GM21737 (cell line): ENCODE results near the gene CDH23.

ENCODE experiments used
- ATAC-seq: cut with Tn5 transposase; IDR thresholded peaks from one replicate; pipeline ENCODE4 v1.9.1; 2021; ENCODE audit warnings: mild to moderate bottlenecking, moderate library complexity; ENCODE audit not compliant: unreplicated experiment

CDH23 gene

DNA sequence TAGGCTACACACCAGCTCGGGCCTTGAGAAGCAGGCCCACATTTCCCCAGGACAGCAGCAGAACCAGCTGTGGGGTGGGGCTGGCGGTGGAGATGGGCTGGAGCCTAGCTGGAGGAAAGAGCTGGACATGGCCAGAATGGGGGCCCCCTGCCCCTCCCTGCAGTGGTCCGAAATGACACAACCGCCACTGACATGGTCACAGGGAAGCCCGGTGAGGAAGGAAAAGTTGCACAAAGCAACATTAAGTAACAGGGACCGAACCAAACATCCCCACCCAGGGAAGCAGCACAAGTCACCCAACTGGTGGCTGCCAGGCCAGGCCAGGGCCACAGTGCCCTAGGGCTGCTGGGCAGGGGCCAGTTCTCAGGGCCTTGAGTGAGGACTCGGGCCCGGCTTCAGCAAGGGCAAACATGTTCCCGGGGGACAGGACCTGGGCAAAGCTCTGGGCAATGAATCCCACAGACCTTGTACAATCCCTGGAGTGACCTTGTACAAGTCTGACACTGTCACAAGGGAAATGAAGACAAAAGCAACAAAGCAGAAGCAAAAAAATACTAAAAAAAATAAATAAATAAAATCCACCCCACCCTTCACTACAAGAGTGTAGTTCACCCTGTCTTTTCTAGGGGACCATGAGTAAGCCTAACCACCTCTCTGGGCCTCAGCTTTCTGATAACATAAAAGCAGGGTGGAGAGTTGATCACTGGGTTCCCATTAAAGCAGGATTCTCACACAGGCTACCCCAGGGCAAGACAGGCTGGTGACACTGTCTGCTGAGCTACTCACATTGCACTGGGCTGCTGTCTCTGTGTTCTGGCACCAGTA lies 421.3 kb downstream of the CDH23 start:
- no peak for ATAC-seq

GRCh38 chr10:71818674-71819260 lies 422.0 kb downstream of the CDH23 start:
- ATAC-seq, result no peak

- no peak for ATAC-seq
Measured at GRCh38 chr10:71819441-71819861, 422.7 kb downstream of the CDH23 start.

- no peak for ATAC-seq
Measured at GRCh38 chr10:71819985-71820384, 423.3 kb downstream of the CDH23 start.

GRCh38 chr10:71820966-71821365 lies 424.2 kb downstream of the CDH23 start:
- no peak for ATAC-seq

DNA sequence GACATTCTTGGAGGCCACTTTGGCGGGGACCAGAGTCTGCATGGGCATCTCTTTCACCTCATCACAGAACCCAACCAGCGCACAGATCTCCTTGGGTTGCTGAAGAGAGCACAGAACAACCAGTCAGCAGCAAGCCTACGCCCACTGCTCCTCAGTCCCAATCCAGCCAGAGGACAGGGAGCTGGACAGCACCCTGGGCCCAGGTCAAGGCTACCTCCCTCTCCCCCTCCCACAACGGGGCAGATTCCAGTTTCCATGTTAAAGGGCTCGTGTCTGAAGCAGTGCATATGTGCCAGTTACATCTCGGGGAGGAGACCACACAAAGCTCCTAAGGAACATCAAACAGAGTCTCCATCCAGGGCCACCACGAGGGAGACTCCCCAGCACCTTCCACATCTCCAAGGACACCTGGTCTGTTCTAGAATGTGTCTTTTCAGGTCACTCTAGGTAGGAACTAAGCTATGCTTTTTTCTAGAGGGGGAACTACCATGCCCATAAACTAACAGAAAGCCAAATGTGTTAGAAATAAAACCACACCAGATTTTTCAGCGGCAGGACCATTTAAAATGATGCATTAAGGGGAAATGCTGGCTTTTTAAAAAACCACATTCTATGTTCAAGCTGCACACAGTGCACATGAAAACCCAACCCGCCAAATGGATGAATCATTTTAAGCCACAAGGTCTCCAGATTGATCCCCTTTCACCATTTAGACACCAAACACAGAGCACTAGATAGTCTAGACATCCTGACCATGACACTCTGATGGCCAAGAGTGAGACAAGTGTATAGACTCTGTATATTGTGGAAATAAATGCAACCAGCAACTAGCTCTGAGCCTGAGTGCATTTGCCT lies 425.4 kb downstream of the CDH23 start:
- ATAC-seq, result no peak

- ATAC-seq, result no peak
Measured at GRCh38 chr10:71823356-71823755, 426.6 kb downstream of the CDH23 start.

DNA sequence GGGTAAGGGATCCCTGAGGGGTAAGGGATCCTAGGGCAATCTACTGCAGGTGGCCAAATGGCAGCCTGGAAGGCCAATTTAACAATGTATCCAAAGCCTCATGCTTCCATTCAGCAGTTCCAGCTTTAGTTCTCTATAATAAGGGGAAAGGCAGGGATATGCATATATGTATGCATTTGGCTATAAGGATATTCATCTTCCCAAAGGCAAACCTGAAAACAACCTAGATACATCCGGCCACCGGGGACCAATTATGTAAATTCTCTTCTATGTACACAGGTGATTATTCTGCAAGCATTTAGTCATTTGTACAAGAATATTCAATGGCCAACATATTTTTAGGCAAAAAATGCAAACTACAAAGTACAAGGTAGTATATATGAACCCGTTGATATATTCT lies 427.6 kb downstream of the CDH23 start:
- no peak for ATAC-seq

DNA sequence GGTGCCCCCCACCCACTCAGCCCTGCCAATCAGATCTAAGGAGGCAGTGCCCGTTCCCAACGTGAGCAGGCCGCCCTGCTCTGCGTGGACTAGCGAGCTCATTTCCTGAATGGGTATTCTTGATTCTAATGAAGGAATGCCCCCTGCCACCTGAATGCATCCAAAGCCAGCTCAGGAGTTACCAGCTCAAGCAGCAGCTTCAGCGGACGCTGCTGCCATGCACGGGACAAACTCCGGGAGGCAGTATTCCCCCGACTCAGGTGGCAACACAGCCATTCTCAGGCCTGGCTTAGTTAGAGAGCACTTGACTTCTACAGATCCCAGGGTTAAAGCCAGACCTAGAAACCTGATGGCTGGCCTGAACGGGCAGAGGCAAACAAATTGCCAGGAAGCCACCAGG lies 428.5 kb downstream of the CDH23 start:
- no peak for ATAC-seq

DNA sequence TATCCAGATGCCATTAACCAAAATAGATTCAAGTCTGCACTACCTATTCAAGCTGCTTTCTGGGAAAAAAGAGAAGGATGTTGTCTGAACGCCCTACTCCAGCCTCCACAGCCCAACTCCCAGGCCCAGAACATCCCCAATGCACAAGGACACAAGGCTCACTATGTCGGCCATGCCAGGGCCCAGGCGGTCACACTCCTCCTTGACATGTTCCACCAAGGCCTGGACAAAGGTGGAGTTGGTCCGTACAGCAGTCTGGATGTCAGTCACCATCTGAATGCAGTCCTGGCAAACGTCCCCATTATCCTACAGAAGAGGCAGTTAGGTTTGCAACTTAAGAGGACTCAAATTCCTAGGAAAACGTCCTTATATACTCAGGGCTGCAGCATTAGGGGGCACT lies 431.1 kb downstream of the CDH23 start:
- ATAC-seq, result no peak

DNA sequence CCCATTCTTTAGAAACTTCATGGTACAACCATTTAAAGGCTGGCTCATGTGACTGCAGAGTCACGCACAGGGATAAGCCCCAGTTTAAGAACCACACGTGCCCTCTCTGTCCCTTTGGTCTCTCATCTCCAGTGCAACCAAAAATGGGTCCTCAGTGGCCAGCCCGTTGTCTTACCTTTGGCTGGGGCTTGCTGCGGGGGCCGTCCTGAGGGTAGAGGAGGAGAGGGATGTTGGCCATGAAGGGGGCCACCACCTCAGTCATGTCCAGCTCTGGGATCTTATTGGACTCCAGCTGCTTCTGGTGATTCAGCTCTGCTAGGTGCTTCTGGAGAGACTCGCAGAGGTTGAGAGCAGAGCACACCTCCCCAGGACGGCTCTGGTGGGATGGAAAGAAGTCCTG lies 432.0 kb downstream of the CDH23 start:
- ATAC-seq, result no peak

GRCh38 chr10:71829171-71829570 lies 432.5 kb downstream of the CDH23 start:
- ATAC-seq, result no peak

DNA sequence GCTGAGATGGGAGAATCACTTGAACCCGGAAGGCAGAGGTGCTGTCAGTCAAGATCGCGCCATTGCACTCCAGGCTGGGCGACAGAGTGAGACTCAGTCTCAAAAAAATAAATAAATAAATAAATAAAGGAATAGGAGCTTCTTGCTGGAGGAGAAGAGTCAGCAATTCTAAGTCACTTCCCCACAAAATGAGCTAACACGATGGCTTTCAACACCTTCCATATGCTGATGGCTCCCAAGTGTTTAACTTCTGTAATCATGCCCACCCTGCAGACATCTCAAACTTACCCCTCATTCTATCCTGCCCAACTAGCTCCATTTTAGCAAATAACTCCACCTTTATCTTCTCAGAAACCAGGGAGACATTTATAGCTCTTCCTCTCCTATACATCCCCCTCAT lies 433.2 kb downstream of the CDH23 start:
- no peak for ATAC-seq

GRCh38 chr10:71830726-71831125 lies 434.0 kb downstream of the CDH23 start:
- no peak for ATAC-seq

DNA sequence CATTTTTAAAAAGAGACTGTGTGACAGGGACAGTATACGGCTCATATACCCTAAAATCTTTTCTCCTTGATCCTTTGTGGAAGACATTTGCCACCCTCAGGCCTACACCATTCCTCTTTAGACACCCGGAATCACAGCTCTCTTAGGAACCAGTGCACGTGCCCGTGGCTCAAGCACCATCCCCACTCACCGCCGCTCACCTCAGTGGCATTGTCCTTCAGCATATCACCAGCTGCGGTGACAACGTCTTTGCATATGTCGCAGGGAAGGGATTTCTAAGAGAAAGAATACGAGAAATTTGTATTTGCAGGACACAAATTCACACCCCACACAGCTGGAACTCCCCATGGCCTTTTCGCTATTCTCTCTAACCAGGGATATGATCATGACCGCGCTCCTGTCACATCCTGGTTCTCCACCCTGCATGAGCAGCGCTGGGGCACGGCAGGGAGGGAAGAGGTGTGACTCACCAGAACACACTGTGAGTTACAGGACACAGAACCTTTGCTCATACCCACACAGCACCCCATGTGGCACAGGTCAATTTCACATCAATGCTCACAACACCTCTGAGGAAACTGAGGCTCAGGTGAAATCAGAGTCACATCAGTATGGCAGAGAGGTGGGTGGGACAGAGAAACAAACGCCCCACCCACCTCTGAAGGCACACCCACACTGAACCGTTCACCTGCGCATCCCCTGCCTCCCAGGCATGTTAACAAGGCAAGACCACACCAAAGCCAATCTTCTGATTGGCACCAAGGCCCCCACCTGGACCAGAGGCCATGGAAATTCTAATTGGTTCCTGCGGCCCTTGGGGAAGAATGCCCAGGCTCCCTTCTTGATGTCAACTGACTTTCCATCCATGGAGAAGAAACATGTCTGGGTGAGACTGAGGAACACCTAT lies 435.2 kb downstream of the CDH23 start:
- no peak for ATAC-seq

- ATAC-seq, result no peak
Measured at GRCh38 chr10:71832967-71833366, 436.2 kb downstream of the CDH23 start.

GRCh38 chr10:71833451-71834342 lies 437.0 kb downstream of the CDH23 start:
- no peak for ATAC-seq

DNA sequence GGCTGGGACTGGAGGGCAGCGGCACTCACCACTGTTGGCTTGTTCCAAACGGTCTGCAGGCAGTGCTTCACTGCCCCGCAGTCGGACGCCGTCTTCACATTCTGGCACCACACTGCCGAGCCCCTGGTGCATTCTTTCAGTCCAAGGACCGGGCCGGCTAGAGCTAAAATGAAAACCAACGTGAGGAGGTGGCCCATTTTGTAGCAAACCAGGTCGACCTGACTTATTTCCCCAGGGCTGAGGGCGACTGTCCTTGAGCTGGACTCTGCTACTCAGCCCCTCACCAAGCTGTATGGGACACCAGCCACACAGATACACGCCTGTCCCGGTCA lies 437.6 kb downstream of the CDH23 start:
- ATAC-seq, result no peak

- peak; percentile 85 for ATAC-seq
Measured at GRCh38 chr10:71835671-71836595, 439.2 kb downstream of the CDH23 start.
